ENCODE data around the gene CCDC190. TPM values are rescaled to one million over a fixed set of nuclear protein-coding genes. Genes with fewer than 3 reads are reported as not detected.
"Not testable (repeated sequence)": the region's sequence is repeated elsewhere in the genome, so short reads cannot be mapped to it uniquely, and the experiment has no call there.

CCDC190 gene
- total RNA-seq, 2 experiments from 2014 or later = not detected

- peaks cover 24% of the 10 kb centered on the region for H3K9me3 Mint-ChIP-seq
- no peaks in the 10 kb centered on the region for H3K4me1 Mint-ChIP-seq (ENCODE audit: low read depth)
- POLR2A ChIA-PET = no interaction called here
- DNase-seq = no peak
- no peak overlapping the region for H3K27ac Mint-ChIP-seq
- intact Hi-C loops (cut with micrococcal nuclease) = no loop called here
- no peaks in the 10 kb centered on the region for H3K36me3 Mint-ChIP-seq
- CTCF ChIA-PET = no interaction called here
- peaks cover 22% of the 10 kb centered on the region for H3K27me3 Mint-ChIP-seq
- H3K4me3 Mint-ChIP-seq = no peak overlapping the region
These were observed 13.0 kb upstream of the CCDC190 start for GRCh38 chr1:162873671-162874666.

GRCh38 chr1:162872981-162873380 is 12.0 kb upstream of the CCDC190 start:
- intact Hi-C loops (cut with micrococcal nuclease) = no loop called here
- POLR2A ChIA-PET = no interaction called here
- H3K4me1 Mint-ChIP-seq (ENCODE audit: low read depth) = no peaks in the 10 kb centered on the region
- no peak overlapping the region for H3K4me3 Mint-ChIP-seq
- CTCF ChIA-PET = no interaction called here
- H3K9me3 Mint-ChIP-seq = peaks cover 24% of the 10 kb centered on the region
- no peaks in the 10 kb centered on the region for H3K36me3 Mint-ChIP-seq
- DNase-seq = no peak
- peaks cover 24% of the 10 kb centered on the region for H3K27me3 Mint-ChIP-seq
- H3K27ac Mint-ChIP-seq = no peak overlapping the region

- POLR2A ChIA-PET = not testable (repeated sequence)
These were observed 10.4 kb upstream of the CCDC190 start for GRCh38 chr1:162871417-162871816.

GRCh38 chr1:162868972-162869371 is 8.0 kb upstream of the CCDC190 start:
- CTCF ChIA-PET = interaction anchor here (1.2 kb wide), 1 partner anchor 21 kb away, joined by 3 read pairs; no protein-coding TSS in a partner anchor

More at GRCh38 chr1:162871417-162871816, 10.4 kb upstream of the CCDC190 start:
- DNase-seq; H3K27ac Mint-ChIP-seq; CTCF ChIA-PET; H3K36me3 Mint-ChIP-seq; H3K4me3 Mint-ChIP-seq; H3K4me1 Mint-ChIP-seq (ENCODE audit: low read depth); intact Hi-C loops (cut with micrococcal nuclease): not testable (repeated sequence)
- Mint-ChIP-seq H3K9me3 (peaks cover 24% of the 10 kb centered on the region), H3K27me3 (peaks cover 19% of the 10 kb centered on the region)

GRCh38 chr1:162861625-162862024 is 650 bp upstream of the CCDC190 start:
- DNase-seq = no peak
- no peaks in the 10 kb centered on the region for H3K36me3 Mint-ChIP-seq
- POLR2A ChIA-PET = no interaction called here
- no peak overlapping the region for H3K4me3 Mint-ChIP-seq
- CTCF ChIA-PET = interaction anchor here (0.5 to 3.5 kb wide), 3 partner anchors 13 to 456 kb away, joined by 3 to 18 read pairs (median 4); no protein-coding TSS in a partner anchor
- intact Hi-C loops (cut with micrococcal nuclease) = no loop called here
- no peaks in the 10 kb centered on the region for H3K4me1 Mint-ChIP-seq (ENCODE audit: low read depth)
- H3K27me3 Mint-ChIP-seq = peaks cover 16% of the 10 kb centered on the region
- no peak overlapping the region for H3K27ac Mint-ChIP-seq
- H3K9me3 Mint-ChIP-seq = no peaks in the 10 kb centered on the region

More at GRCh38 chr1:162868972-162869371, 8.0 kb upstream of the CCDC190 start:
- DNase-seq = no peak
- POLR2A ChIA-PET = no interaction called here
- intact Hi-C loops (cut with micrococcal nuclease) = no loop called here
- Mint-ChIP-seq H3K27ac (no peak overlapping the region), H3K36me3 (no peaks in the 10 kb centered on the region), H3K27me3 (peaks cover 15% of the 10 kb centered on the region), H3K9me3 (peaks cover 24% of the 10 kb centered on the region), H3K4me1 (ENCODE audit: low read depth) (no peaks in the 10 kb centered on the region), H3K4me3 (no peak overlapping the region)

GRCh38 chr1:162859191-162859590 is 1.8 kb downstream of the CCDC190 start:
- intact Hi-C loops (cut with micrococcal nuclease) = no loop called here
- CTCF ChIA-PET = interaction anchor here (0.9 to 3.8 kb wide), 4 partner anchors 10 to 457 kb away, joined by 3 to 23 read pairs (median 12); no protein-coding TSS in a partner anchor
- no peaks in the 10 kb centered on the region for H3K36me3 Mint-ChIP-seq
- no peak overlapping the region for H3K4me3 Mint-ChIP-seq
- H3K9me3 Mint-ChIP-seq = no peaks in the 10 kb centered on the region
- no peak overlapping the region for H3K27ac Mint-ChIP-seq
- POLR2A ChIA-PET = no interaction called here
- no peaks in the 10 kb centered on the region for H3K4me1 Mint-ChIP-seq (ENCODE audit: low read depth)
- peaks cover 15% of the 10 kb centered on the region for H3K27me3 Mint-ChIP-seq
- no peak for DNase-seq

GRCh38 chr1:162857850-162858249 is 3.1 kb downstream of the CCDC190 start:
- ChIA-PET POLR2A (no interaction called here), CTCF (interaction anchor here (1.5 to 3.8 kb wide), 3 partner anchors 9 to 458 kb away, joined by 6 to 23 read pairs (median 21); no protein-coding TSS in a partner anchor)
- DNase-seq = no peak
- Mint-ChIP-seq H3K9me3 (no peaks in the 10 kb centered on the region), H3K4me1 (ENCODE audit: low read depth) (no peaks in the 10 kb centered on the region), H3K27ac (no peak overlapping the region), H3K27me3 (peaks cover 10% of the 10 kb centered on the region), H3K36me3 (no peaks in the 10 kb centered on the region), H3K4me3 (no peak overlapping the region)
- intact Hi-C loops (cut with micrococcal nuclease) = no loop called here

- Mint-ChIP-seq H3K27me3 (peaks cover 2% of the 10 kb centered on the region), H3K27ac (no peak overlapping the region), H3K4me1 (ENCODE audit: low read depth) (no peaks in the 10 kb centered on the region), H3K36me3 (no peaks in the 10 kb centered on the region), H3K9me3 (no peaks in the 10 kb centered on the region), H3K4me3 (no peak overlapping the region)
- ChIA-PET CTCF (interaction anchor here (1.5 to 3.8 kb wide), 3 partner anchors 8 to 460 kb away, joined by 6 to 23 read pairs (median 21); no protein-coding TSS in a partner anchor), POLR2A (no interaction called here)
- DNase-seq = no peak
- intact Hi-C loops (cut with micrococcal nuclease) = no loop called here
These were observed 4.7 kb downstream of the CCDC190 start for GRCh38 chr1:162856260-162856659.

GRCh38 chr1:162855461-162856150 is 5.4 kb downstream of the CCDC190 start:
- ChIA-PET CTCF (interaction anchor here (4.4 kb wide), 1 partner anchor 460 kb away, joined by 45 read pairs; no protein-coding TSS in a partner anchor), POLR2A (no interaction called here)
- H3K9me3 Mint-ChIP-seq = no peaks in the 10 kb centered on the region
- H3K36me3 Mint-ChIP-seq = no peaks in the 10 kb centered on the region
- intact Hi-C loops (cut with micrococcal nuclease) = loop anchor here (2.0 kb wide), 1 partner anchor 319 kb away; no protein-coding TSS in a partner anchor
- H3K4me3 Mint-ChIP-seq = no peak overlapping the region
- H3K4me1 Mint-ChIP-seq (ENCODE audit: low read depth) = no peaks in the 10 kb centered on the region
- no peak overlapping the region for H3K27ac Mint-ChIP-seq
- DNase-seq = no peak
- peaks cover 2% of the 10 kb centered on the region for H3K27me3 Mint-ChIP-seq

GRCh38 chr1:162854245-162854882 is 6.6 kb downstream of the CCDC190 start:
- Mint-ChIP-seq H3K9me3 (no peaks in the 10 kb centered on the region), H3K36me3 (no peaks in the 10 kb centered on the region), H3K4me3 (no peak overlapping the region), H3K4me1 (ENCODE audit: low read depth) (no peaks in the 10 kb centered on the region), H3K27ac (no peak overlapping the region), H3K27me3 (peaks cover 1% of the 10 kb centered on the region)
- ChIA-PET POLR2A (no interaction called here), CTCF (interaction anchor here (0.7 to 4.4 kb wide), 17 partner anchors 9 to 471 kb away, joined by 3 to 45 read pairs (median 4); partner anchors contain the start of genes NUF2 and RGS4)
- intact Hi-C loops (cut with micrococcal nuclease) = loop anchor here (1.0 to 5.0 kb wide), 3 partner anchors 320 to 1933 kb away; no protein-coding TSS in a partner anchor
- peak; percentile 63 for DNase-seq

- no peak overlapping the region for H3K4me3 Mint-ChIP-seq
- POLR2A ChIA-PET = no interaction called here
- intact Hi-C loops (cut with micrococcal nuclease) = loop anchor here (5.0 kb wide), 1 partner anchor 1936 kb away; no protein-coding TSS in a partner anchor
These were observed 9.6 kb downstream of the CCDC190 start for GRCh38 chr1:162851341-162851740.

More at GRCh38 chr1:162851341-162851740, 9.6 kb downstream of the CCDC190 start:
- peaks cover 1% of the 10 kb centered on the region for H3K27me3 Mint-ChIP-seq
- no peak for DNase-seq
- H3K36me3 Mint-ChIP-seq = no peaks in the 10 kb centered on the region
- H3K4me1 Mint-ChIP-seq (ENCODE audit: low read depth) = no peaks in the 10 kb centered on the region
- CTCF ChIA-PET = interaction anchor here (4.4 kb wide), 1 partner anchor 464 kb away, joined by 45 read pairs; no protein-coding TSS in a partner anchor
- H3K27ac Mint-ChIP-seq = no peak overlapping the region
- no peaks in the 10 kb centered on the region for H3K9me3 Mint-ChIP-seq

Data from activated CD4-positive, alpha-beta memory T cell treated with anti-CD3 and anti-CD28 coated beads for 36 hours (primary cell).